HG03571 (cell line): ENCODE results near the gene CLEC10A.
"Not testable (repeated sequence)": the region's sequence is repeated elsewhere in the genome, so short reads cannot be mapped to it uniquely, and the experiment has no call there.

Experiments used
- ATAC-seq: cut with Tn5 transposase; IDR thresholded peaks from one replicate; pipeline ENCODE4 v1.9.1; 2021; ENCODE audit not compliant: unreplicated experiment

The CLEC10A gene, protein sequence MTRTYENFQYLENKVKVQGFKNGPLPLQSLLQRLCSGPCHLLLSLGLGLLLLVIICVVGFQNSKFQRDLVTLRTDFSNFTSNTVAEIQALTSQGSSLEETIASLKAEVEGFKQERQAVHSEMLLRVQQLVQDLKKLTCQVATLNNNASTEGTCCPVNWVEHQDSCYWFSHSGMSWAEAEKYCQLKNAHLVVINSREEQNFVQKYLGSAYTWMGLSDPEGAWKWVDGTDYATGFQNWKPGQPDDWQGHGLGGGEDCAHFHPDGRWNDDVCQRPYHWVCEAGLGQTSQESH

DNA sequence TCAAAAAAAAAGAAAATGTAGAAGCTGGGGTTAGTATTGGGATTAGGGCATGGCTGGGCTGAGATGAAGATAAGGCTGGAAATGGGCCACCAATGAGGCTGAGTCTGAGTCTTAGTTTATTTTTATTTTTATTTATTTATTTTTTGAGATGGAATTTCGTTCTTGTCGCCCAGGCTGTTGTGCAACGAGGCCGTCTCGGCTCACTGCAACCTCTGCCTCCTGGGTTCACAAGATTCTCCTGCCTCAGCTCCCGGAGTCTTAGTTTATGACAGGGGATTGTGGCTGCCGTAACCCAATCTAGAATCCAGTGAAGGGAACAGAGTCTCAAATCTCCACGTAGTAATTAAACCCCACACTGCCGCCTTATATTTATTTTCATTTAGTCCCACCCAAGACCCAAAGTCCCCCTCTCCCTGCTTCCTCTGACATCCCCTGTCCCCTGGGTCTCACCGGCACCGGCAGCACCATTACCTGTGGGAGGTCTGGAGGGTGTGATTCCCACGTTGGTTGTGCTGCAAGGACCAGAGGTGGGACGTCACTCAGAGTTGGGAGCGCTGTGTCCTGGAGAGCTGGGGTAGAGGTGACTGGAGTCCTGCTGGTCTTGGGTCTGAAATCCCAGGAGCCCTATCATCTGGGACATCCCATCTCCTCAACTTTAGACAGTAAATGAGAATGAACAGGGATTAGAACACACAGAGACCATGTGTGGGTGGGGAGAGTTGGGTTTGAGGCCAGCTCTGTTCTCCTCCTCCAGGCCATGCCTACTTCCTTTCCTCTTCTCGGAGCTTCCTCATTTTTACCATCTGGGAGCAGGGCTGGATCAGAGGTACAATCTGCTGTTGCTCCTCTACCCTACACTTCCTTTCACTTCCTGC, at the start of gene CLEC10A:
Gene CLEC10A, minus strand, starts transcription at position 671 of the 875 bp plus-strand sequence. CDS start 1,439 bp downstream, outside the sequence.
- ATAC-seq: no peak

DNA sequence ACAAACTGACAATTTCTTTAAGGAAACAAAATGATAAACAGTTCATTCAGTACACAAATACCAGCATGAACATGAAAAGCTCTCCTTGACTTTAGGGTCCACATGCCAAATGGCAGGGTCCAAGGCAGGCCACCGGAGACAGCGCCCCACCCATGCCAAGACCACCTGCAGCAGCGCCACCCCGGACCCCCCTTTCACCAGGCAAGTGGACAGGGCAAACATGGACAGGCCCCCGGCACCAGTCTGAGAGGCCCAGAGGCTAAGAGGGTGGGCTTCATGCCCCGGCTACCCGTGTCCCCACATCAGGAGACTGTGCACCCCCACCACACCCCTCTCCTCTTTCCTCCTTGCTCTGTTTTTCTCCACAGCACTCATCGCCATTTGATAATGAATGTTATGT, 49.3 kb upstream of the CLEC10A start:
- no peak for ATAC-seq

DNA sequence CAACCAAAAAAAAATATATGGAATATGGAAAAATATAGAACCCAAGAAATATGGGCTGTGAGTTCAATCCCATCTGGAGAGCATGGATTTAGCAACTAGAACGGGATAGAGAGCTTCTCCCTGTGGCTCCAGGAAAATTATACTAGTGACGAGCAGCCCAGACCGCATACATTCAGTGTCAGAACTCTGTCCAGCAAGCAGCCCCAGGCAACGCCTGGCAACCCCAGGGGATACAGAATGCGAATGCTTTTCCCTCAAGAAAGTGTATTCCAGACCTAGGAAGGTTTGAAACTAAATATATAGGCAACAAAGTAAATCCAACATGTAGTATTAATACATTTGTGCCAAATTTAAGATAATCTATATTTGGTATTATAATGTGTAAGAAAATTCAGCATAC, 48.1 kb upstream of the CLEC10A start:
- ATAC-seq: no peak

DNA sequence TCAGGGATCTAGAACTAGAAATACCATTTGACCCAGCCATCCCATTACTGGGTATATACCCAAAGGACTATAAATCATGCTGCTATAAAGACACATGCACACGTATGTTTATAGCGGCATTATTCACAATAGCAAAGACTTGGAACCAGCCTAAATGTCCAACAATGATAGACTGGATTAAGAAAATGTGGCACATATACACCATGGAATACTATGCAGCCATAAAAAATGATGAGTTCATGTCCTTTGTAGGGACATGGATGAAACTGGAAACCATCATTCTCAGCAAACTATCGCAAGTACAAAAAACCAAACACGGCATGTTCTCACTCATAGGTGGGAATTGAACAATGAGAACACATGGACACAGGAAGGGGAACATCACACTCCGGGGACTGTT, 47.5 kb upstream of the CLEC10A start:
- ATAC-seq: not testable (repeated sequence)

DNA sequence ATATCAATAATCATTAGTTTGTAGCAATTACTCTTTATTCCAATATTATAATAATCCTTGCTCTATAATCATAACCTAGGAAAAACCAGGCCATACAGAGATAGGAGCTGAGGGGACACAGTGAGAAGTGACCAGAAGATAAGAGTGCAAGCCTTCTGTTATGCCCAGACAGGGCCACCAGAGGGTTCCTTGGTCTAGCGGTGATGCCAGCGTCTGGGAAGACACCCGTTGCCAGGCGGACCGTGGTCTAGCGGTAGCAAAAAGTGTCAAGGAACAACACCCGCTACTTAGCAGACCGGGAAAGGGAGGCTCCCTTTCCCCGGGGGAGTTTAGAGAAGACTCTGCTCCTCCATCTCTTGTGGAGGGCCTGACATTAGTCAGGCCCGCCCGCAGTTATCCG, 46.3 kb upstream of the CLEC10A start:
- not testable (repeated sequence) for ATAC-seq

DNA sequence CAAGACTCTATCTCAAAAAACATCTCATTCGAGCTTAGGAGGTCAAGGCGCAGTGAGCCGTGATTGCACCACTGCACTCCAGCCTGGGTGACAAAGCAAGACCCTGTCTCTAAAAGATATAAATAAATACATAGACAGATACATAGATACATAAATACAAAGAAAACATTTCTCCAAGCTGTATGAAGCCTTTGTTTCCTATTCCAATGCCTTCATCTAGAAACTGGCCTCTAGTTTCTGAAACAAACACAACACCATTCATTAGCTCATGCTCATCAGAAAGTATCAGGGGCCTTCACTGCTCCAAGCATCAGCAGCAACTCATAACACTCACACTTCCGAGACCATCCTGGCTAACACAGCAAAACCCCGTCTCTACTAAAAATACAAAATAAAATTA, 44.9 kb upstream of the CLEC10A start:
- no peak for ATAC-seq

DNA sequence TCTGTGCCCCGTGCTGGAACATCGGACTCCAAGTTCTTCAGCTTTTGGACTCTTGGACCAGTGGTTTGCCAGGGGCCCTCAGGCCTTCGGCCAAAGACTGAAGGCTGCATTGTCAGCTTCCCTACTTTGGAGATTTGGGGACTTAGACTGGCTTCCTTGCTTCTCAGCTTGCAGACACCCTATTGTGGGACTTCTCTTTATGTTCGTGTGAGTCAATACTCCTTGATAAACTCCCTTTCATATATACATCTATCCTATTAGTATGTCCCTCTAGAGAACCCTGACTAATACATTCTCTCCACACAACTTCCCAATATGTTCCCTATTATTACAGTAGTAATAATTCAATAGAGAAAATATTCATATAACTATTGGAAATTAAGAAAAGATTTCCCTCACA, 43.8 kb upstream of the CLEC10A start:
- no peak for ATAC-seq

DNA sequence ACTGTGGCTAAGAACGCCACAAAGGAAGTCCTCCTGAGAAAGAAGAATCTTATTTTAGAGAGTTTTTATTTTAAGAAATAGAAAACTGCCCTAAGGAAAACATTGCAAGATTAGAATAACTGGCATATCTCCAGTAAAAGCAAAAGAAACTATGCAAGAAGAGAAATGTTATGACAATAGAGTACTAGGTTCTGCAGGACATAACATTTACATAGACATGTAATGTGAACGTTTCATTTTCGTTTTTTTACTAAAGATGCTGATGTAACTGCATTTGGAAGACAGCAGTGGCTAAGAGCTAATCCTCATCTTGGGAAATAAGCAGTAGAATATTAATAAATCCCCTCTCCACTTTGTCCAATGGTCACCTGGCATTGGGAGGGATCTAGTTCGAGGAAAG, 42.3 kb upstream of the CLEC10A start:
- ATAC-seq: no peak

DNA sequence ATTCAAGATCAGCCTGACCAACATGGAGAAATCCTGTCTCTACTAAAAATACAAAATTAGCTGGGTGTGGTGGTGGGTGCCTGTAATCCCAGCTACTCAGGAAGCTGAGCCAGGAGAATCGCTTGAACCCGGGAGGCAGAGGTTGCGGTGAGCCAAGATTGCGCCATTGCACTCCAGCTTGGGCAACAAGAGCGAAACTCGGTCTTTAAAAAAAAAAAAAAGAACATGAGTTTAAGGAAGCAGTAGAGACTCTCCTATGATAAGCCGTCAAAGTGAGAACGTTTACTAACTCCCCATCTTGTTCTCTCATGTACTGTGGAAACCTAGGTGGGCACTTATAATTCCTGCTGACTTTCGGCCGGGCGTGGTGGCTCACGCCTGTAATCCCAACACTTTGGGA, 40.6 kb upstream of the CLEC10A start:
- not testable (repeated sequence) for ATAC-seq

DNA sequence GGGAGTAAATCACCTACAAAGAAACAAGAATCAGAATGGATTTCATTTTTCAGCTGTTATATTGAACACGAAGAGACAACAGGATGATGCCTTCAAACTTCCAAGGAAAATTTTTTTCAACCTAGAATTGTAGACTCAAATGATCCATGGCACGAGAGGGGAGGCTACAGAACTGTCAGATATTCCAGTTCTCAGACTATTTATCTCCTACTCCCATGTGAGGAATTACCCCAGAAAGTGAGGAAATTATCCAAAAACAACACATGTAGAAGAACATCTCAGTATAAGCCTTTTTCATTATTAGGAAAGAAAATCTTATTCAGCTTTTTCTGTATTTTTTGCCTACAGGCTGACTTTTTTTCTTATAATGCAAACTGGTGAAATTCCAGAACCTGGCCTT, 40.1 kb upstream of the CLEC10A start:
- no peak for ATAC-seq

DNA sequence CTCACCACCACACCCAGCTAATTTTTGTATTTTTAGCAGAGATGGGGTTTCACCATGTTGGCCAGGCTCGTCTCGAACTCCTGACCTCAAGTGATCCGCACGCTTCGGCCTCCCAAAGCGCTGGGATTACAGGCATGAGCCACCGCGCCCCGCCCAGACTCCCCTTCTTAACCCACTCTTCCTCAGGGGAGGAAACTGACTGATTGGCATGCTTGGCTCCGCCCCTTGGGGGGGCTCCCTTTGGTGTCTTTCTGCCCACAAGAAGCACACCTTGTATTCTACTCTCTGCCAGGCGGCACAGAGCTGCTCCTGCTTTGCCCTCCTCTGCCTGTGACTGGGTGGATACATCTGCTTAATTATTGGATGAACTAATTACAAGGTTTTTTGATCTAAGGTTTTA, 39.3 kb upstream of the CLEC10A start:
- ATAC-seq: no peak

DNA sequence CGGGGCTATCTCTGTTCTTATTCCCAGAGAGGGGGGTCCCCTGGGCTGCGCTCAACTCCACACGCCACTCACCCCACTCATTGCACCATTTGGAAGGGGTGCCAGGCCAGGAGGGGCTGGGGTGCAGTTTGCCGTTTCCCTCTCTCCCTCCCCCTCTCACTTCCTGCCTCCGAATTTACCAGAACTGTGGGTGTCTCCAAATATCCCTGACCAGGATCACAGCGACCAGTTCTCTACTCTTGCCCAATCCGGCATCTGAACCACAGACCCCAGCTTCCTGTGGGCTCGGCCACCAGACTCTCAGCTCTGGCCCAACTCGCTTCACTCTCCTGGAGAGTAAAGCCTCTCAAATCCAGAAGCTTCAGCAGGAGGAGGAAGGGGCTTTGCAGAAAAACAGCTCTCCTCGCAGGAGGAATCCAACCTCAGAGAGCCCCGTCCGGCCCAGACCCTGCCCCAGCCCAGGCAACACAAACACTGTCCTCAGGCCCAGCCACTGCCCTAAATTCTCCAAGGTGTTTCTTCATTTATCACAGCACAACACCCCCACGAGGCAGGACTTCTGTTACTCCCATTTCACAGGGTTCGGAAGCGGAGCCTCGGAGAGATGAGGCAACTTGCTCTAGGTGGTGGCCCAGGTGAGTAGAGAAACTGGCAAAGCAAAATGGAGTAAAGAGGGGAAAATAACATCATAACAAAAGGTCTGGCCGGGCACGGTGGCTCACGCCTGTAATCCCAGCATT, 35.0 kb upstream of the CLEC10A start:
- no peak for ATAC-seq

DNA sequence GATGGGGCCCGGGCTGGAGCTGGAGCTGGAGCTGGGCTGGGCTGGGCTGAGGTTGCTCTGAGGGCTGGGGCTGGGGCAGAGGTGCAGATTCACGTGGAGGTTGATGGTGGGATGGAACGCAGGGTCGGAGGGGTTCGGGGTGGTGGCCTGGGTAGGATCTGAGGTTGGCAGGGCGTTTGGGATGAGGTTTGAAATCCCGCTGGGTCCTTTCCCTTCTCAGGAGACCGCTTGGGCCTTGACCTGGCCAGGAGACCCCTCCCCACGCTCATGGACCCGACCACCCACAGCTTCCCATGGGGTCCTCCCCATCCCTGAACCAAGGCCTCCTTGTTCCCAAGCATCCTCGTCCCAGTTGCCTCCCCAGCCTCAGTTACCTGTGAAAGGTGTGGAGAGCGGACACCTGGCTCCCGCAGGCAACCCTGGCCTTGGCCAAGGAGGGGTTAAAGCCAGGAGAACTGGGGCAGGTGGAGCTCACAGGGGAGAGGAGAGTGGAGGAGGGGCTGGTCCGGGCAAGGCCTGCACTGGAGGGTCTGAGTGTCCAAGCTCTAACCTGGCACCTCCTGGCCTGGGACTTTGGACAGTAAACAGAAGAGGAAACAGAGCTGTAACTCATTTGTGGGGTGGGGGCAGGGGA, 34.3 kb upstream of the CLEC10A start, which contains the start of gene ASGR2:
Gene ASGR2, minus strand, starts transcription at position 582 of the 634 bp plus-strand sequence. CDS start 582 bp downstream, outside the sequence.
- no peak for ATAC-seq

DNA sequence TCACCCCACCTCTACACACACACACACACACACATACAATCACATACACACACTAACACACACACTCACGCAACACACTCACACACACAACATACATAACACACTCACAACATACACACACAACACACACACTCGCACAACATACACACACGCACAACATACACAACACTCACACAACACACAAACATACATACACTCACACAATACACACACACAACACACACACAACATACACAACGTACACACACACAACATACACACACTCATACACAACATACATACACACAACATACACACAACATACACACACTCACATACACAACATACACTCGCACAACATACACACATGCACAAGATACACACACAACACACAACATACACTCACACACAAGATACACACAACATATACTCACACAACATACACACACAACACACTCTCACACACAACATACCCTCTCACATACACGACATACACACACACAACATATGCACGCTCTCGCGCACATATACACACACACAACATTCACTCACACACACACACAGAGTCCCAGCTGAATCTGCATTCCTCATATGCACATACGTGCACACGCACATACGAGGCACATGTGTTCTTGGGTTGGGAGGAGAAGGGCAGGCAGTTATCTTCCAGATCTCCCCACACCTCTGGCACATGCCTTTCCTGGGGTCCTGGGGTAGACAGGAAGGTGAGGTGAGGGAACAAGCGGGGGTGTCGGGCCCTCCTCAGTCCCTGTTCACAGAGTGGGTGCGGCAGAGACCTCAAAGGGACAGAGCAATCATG, 33.4 kb upstream of the CLEC10A start:
- no peak for ATAC-seq

DNA sequence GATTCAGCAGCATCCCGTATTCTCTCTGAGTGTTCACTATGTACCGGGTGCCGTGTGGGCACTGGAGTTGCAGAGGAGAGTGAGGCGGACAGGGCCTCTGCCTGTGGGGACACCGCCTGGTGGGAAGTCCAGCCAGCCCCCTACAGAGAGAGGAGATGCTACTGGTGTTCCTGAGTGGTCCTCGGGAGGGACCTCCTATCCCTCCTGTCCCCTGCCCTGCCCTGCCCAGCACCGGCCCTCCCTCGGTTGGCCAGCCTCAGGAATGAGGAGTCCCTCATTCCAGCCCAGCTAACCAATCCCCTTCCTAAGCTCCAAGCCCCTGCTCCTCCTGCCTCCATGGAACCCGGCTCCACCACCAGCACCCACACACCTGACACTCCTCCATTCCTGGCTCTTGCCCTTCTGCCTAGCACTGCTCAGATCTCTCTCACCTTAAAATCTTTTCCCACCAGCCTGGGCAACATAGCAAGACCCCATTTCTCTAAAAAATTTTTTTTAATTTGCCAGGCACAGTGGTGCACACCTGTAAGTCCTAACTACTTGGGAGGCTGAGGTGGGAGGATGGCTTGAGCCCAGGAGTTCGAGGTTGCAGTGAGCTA, 32.6 kb upstream of the CLEC10A start:
- ATAC-seq: no peak

DNA sequence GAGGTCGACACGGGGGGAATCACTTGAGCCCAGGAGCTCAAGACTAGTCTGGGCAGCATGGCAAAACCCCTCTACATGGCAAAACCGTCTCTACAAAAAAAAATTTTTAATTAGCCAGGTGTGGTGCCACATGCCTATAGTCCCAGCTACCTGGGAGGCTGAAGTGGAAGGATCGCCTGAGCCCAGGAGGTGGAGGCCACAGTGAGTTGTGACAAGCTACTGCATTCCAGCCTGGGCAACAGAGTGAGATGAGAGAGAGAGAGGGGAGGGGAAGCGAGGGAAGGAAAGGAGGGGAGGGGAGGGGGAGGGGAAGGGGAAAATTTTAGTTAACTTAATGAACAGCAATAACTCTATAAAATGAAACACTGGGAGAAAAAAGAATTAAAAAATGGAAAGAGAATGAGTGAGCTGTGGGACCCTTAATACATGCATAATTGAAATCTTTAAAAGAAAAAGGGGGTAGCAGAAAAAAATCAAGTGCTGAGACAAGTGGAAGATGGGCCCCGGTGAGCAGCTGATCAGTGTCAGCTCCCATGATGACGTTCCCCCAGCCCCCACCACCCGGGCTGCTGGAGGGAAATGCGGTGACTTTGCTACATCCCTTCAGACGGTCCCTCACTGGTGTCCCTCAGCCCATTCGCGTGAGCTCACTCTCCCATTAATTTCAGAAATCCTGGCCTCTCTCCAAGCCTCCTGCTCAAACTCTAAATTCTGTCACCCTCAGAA, 31.9 kb upstream of the CLEC10A start:
- ATAC-seq: no peak

DNA sequence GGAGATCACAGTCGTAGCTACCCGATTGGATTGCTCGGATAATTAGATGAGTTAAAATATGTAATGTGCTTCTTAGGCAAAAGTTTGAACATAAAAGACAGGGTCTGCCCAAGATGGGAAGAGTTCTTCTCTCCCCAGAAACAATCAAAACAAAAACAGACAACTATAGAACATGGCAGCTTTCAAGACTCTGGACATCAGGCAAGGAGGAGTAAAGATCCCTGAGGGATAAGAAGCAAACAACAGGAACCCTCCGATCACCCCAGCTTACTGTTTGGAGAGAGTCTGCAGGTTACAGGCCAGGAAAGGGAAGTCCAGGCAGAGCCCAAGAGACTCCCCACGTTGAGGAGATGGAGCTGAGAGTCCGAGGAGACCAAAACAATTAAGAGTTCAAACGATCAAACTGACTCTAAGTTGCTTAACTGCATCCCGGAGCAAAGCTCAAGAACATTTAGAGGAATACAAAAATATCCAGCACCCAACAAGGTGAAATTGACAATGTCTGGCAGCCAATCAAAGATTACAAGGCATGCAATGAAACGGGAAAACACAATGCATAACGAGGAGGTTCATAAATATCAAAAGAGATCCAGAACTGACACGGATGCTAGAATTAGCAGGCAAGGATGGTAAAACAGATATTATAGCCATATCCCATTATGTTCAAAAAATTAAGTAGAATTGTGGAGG, 30.7 kb upstream of the CLEC10A start:
- no peak for ATAC-seq

DNA sequence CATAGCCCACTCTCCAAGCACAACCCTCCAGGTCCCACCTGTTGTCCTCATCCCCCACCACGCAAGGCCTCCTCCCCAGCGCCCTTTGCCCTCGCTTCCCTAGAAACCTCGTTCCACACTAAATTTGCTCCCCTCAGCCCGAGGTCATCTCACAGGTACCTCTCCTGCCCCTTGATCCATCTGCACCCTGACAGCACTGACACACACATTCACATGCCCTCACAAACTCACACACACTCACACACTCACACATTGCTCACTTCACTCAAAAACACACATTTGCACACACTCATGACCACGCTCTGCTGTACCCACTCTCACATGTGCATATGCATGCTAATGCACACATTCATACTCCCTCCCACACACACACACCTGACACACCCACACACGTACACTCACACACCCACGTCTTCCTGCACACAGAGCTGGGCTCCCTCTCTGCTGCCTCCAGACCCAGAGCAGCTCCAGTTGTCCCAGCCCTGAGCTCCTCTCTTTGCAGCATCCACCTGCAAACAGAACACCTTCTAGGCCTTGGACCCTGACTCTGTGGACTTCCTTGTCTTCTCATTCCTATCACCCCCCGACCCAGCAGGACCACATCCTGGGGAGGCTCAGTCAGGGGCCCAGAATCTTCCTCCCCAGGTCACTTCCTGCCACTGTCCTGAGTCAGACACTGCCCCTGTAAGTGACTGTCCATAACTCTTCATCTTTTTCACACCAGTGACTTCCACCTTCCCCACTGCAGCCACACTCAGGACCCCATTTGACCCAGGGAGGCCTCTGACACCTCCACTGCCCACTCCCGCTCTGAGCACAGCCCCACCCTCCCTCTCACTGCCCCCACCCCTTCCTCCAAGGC, 29.6 kb upstream of the CLEC10A start:
- ATAC-seq: no peak
